Glomerular visceral epithelial cell (primary cell): ENCODE results near the gene COPB2.
A peak's percentile ranks its signal among the peaks of the same experiment; 100 is the strongest.
"Not testable (repeated sequence)": the region's sequence is repeated elsewhere in the genome, so short reads cannot be mapped to it uniquely, and the experiment has no call there.

Experiments
- DNase-seq: peaks from one replicate; pipeline ENCODE4 v3.0.0-alpha.2; 2016; ENCODE audit errors: extremely low spot score

COPB2 gene

DNA sequence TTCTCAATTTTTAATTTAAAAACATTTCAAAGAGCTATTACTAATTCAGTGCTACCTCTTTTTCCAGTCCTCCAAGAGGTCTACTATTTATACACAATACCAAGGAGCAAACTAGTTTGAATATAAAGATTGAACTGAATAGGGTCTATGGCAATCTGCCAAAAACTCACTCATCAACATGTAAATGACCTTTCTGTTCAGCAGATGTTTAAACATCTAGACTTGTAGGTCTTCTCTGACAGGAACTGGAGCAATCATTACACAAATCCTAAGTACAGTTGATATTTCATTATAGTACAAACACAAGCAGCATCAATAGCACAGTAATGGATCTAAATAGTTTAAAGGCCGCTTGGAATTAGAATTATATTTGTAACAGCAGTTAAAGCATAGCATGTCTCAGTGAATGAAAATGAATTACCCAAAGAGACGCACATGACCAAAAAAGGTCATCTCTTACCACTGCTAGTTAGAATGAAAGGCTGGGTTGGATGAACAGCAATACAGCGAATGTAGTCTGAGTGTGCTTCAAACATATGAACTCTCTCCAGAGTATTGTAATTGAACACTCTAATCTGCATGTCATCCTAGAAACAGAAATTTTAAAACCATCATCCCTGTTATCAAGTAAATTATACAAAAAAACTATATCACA is 10.7 kb downstream of the COPB2 start:
- DNase-seq: no peak

DNA sequence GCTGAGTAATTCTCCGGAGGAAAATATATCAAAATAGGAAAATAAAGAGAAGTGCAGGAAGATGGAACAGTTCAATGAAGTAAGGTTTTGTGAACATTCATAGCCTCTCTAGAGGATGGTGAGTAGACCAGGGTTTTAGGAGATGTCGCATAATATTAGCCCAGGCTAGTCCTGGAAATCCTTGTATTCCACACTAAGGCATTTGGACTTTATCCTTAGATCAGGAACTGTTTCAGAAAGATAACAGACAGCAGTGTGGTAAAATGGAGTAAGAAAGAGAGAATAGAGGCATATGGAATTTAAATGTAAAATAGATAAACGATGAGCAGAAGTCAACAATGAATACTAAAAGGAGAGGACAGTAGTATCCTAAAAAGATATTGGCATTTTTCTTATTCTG is 12.1 kb downstream of the COPB2 start:
- no peak for DNase-seq

DNA sequence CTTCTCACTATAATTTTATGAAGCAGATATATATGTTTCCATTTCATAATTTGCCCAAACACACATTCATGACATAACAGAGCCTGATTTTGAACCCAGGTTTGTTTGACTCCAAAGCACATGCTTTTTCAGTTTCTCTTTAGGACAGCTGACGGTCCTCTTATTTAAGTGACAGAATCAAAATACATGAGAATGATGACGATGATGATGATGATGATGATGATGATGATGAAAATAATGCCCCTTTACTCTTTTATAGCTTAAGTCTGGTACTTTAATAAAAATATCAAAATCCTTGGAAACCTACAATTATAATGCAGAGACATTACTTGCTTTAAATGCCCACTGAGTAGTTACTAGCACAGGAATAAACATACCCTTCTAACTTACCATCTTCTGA is 15.3 kb downstream of the COPB2 start:
- DNase-seq: no peak

- DNase-seq: no peak
These were observed 24.9 kb downstream of the COPB2 start for GRCh38 chr3:139364549-139364948.

DNA sequence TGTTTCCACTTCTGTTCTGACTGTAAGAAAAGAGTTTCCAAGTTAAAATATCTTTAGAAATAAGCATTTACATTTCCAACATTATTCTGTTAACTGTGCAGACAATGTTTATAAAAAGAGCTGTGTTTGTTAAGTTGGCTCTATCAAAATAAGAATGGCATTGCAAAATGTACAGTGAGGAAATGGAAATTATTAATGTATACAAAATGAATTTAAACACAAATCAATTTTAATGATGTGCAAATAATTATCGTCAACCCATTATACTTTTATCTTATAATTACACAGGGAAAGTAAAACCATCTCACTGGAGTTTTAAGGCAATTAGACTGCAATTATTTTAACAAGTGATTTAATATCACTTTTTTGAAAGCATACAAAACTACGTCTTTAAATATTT is 28.2 kb downstream of the COPB2 start:
- no peak for DNase-seq

DNA sequence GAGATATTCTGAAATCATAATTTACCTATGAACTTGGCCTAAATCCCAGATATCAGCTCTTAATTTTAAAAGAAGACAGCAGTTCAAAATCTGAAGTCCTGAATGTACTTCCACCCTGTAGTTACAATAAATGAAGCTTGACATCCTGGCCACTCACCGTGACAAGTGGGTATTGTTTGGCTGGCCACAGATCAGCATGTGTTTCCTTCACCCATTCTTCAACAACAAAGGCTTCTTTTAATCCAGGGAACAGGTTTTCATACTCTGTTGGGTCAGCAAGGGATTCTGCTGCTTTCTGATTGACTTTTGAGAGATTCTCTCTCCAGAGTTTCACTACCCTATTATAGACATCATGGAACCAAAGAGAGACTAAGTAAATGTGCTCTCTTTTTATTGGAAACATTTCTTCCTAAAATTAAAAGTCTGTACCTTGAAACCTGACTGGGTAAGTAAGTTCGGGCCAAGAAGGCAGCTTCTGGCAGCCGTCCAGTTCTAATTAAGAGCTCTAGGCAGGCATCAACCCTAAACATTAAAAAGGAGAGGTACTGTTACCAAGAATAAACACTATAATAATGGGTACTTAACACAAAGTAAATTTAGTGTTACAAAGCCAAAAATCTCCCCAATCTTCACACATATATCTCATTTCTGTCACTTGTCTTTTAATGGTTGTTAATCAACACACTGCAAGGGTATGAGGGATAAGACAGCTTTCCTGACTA is 30.4 kb downstream of the COPB2 start:
- DNase-seq: no peak

GRCh38 chr3:139357899-139358298 is 31.5 kb downstream of the COPB2 start:
- no peak for DNase-seq

DNA sequence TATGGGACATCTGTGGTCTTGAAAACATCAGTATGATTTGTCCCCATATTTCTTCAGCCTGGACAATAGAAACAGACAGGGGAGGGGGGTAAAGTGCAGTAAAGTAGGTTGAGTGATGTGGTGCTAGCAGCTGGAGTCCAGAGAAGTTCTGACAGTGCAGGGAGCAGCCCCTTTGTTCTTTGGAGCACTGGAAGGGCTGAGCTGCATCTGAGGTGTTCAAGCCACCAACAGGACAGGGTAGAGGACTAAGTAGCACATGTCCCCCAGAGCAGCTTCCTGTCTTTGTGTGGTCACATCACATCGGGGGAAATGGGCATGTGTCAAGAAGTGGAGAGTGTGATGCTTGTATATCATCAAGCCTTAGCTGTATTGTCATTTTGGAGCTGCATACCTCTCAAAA is 33.6 kb downstream of the COPB2 start:
- no peak for DNase-seq

DNA sequence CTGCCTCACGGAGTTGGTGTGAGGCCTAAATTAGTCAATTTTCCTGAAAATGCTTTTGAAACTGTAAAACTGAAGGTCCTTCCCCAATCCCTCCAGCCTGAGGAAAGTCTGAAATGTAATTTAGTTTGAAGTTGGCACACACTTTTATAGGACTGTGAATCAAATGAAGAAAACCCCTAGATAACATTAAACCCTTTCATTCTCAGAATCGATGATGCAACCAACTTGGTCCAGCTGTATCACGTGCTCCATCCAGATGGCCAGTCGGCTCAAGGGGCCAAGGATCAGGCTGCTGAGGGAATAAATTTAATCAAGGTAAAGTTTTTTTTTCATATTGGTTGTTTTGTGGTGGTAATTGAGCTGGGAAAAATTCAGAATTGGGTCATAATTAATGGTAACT is 34.0 kb downstream of the COPB2 start:
- no peak for DNase-seq

GRCh38 chr3:139354661-139355060 is 34.8 kb downstream of the COPB2 start:
- DNase-seq: no peak

DNA sequence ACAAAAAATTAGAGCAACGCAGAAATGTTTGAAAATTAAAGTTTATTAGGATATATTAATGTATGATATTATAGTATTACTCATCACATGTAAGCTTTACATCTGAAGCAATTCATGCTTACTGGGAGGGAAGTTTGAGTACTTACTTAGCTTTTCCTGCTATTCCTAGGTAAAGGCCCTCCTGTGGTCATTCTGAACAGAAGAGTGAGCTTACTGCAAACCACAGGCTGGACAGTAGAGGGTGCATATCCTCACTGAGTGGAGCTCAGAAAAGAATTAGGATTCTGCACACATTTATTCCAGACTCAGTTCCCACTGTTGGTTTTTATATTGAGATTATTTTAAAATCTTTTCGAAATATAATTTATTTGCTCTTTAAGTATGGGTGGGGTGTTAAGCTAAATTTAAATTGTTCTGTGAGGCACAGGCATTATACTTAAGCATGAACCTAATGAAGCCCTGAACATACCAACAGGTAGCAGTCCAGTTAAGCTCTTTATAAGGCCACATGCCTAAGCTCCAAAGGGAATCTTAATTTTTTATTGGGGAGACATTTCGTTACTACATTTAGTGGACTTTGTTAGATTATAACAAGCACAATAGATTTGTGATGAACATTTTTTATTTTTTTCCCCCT is 35.4 kb downstream of the COPB2 start:
- DNase-seq: peak; percentile 55

DNA sequence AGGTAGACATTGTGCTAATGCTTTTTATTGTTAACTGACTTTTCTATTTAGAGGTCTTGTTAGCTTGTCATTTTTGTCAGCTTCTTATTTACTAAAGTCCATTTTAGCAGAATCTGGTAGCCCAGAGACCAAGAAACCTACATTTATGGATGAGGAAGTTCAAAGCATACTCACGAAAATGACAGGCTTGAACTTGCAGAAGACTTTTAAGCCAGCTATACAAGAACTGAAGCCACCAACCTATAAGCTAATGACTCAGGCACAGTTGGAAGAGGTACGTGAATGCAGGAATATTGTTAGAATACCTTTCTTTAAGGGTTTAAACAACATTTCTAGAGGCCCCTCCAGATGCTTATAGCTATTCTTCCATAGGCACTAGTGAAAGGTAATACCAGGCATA is 42.7 kb downstream of the COPB2 start:
- no peak for DNase-seq

GRCh38 chr3:139343895-139344856 is 45.3 kb downstream of the COPB2 start, which contains the start of gene MRPS22:
MRPS22 (plus strand) TSS chr3:139344020; CDS start chr3:139344027, 7 bp downstream.
- peak; percentile 82 for DNase-seq

- DNase-seq: no peak
These were observed 47.4 kb downstream of the COPB2 start for GRCh38 chr3:139342054-139342453.

DNA sequence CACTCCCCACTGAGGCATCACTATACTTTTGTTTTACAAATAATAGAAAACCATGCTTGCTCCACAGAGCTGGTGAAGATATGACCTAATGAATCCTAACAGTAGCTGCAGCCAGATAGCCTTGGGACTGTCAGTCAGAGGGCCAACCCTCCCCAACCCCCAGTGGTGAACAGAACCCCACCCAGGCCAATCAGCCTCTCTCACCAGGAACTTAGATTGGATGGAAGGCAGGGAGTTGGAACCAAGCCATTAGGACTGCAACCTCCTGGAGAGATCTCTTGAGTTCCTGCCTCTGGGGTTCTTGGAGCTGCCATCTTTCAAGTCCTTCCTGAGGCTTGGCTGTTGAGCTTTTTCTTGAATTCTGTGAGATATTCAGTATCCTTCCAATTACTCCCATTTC is 48.7 kb downstream of the COPB2 start:
- no peak for DNase-seq

GRCh38 chr3:139339219-139339906 is 50.1 kb downstream of the COPB2 start:
- DNase-seq: no peak

GRCh38 chr3:139338405-139338804 is 51.0 kb downstream of the COPB2 start:
- no peak for DNase-seq

GRCh38 chr3:139334675-139335074 is 54.8 kb downstream of the COPB2 start:
- not testable (repeated sequence) for DNase-seq

DNA sequence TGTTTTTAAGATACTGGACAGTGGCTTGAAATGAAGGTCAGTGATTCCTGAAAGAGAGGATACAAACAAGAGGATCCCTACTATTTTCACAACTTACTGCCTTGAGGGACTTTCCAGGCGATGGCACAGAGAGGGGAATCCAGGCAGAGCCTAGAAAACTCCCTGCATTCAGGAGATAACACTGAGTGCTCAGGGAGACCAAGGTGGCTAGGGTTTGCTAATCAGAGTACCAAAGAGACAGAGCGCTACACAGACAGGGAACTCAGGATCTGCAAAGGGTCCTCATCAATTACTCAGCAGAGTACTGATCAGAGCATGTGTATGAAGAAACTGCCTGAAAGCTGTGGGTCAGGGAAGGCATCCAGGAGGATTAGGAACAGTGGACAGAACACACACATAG is 57.4 kb downstream of the COPB2 start:
- DNase-seq: no peak

DNA sequence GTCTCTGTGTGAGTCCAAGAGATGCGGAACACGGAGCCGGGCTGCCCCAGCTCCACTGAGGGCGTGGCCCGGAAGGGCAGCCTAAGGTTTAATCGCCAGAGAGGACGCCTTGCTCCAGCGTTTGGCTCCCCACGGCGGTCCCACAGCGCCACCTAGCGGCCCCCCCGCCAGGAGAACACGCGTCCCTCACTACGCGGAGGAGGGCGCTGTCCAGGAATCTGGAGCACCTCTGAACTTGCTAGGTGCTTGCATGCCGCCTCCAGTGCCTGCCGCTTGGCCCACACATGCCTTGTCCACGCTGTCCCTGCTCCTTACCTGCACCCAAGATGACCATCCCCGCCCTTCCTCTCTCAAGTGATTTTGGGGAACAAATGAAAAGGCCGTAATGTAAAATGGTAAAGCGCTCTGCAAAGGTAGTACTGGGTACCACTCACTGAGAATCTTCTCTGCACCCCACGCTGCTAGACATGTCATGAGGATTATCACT is 60.0 kb downstream of the COPB2 start:
- peak; percentile 87 for DNase-seq

DNA sequence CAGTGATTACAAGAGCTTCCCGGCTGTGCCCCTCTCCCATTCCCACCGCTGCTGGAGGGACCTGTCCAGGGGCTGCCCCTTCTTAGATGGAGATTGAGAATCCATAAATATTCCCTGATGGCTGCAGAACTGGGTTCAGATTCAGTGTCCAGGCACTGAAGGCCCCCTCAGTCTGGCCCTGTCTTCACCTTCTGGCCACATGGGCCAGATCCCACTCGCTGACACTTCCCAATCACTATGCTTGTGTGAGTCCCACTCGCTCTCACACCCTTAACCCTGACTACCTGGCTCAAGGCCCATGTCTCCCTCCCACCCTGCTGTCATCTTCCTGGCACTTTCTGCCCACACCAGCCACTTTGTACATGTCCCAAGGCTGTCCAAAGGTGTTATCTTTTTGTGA is 61.1 kb downstream of the COPB2 start:
- DNase-seq: no peak
